H1 (cell line): ENCODE measurements around the gene TPBGL. TPM values are rescaled to one million over a fixed set of nuclear protein-coding genes. Genes with fewer than 3 reads are reported as not detected.

Experiments used
- CHD1 ChIP-seq: IDR thresholded peaks from 2 replicates; pipeline ENCODE4 v1.6.1; 2012; ENCODE audit warnings: low read depth, low read length, improper control_type of control experiment
- EP300 ChIP-seq, 2 experiments: IDR thresholded peaks; 1 replicate in 1 of 2; 2 replicates in 1 of 2; pipeline ENCODE4 v1.6.1; 2011 to 2012; ENCODE audit warnings: low read depth in 2 of 2, low read length in 2 of 2, mild to moderate bottlenecking in 2 of 2, borderline replicate concordance in 1 of 2, inconsistent platforms in 1 of 2, moderate library complexity in 1 of 2
- FOSL1 ChIP-seq: IDR thresholded peaks from 2 replicates; pipeline ENCODE4 v1.6.1; 2011; ENCODE audit warnings: mild to moderate bottlenecking, low read depth, low read length, moderate library complexity; ENCODE audit not compliant: insufficient read depth
- KDM1A ChIP-seq: fragments of 200-600, 300-600 bp; sonication (generic); IDR thresholded peaks from 2 replicates; pipeline ENCODE4 v1.7.1; 2016; ENCODE audit warnings: mild to moderate bottlenecking, low read length, borderline replicate concordance
- SUZ12 ChIP-seq: fragments of 200-600 bp; sonication (generic); IDR thresholded peaks from 2 replicates; pipeline ENCODE4 v1.6.1; 2012; ENCODE audit warnings: mild to moderate bottlenecking, inconsistent platforms, low read length, moderate library complexity, mixed read lengths
- TAF1 ChIP-seq: IDR thresholded peaks from 2 replicates; pipeline ENCODE4 v1.6.1; 2011; ENCODE audit warnings: mild to moderate bottlenecking, low read depth, low read length
- TCF12 ChIP-seq: IDR thresholded peaks from 2 replicates; pipeline ENCODE4 v1.6.1; 2011; ENCODE audit warnings: low read depth, mild to moderate bottlenecking, low read length
- TEAD4 ChIP-seq: IDR thresholded peaks from 2 replicates; pipeline ENCODE4 v1.6.1; 2012; ENCODE audit warnings: low read depth, low read length, inconsistent platforms, mixed read lengths
- polyA plus RNA-seq, 7 experiments: library from polyadenylated mRNA; depleted of rRNA in 3 of 7; stranded (reverse) in 5 of 7; unstranded in 2 of 7; fragments of >200 nt in 5 of 7; fragments of 200-250 nt in 2 of 7; gene quantifications; 1 replicate in 5 of 7; 2 replicates in 1 of 7; 4 replicates in 1 of 7; pipeline versions ENCODE4 v1.2.1 to v1.2.3, GENCODE V29; 2011 to 2013; ENCODE audit warnings: missing spikeins in 2 of 7, mixed read lengths in 2 of 7
- total RNA-seq: library from RNA; stranded (reverse); fragmentation: NEBNext Ultra II Directional; extraction: Animal tissue kit (Norgen Biotek cat#: 25700); gene quantifications from 2 replicates; pipeline ENCODE4 v1.2.1, GENCODE V29; 2021
- TF ChIP-seq, protein P1 (sequence below): fragments of 300-600 bp; sonication (generic); IDR thresholded peaks from 2 replicates; pipeline ENCODE4 v1.7.1; 2012; ENCODE audit warnings: low read length, moderate library complexity, mild to moderate bottlenecking, inconsistent platforms; ENCODE audit not compliant: insufficient replicate concordance
- TF ChIP-seq, protein P2 (sequence below): IDR thresholded peaks from 2 replicates; pipeline ENCODE4 v1.6.1; 2012; ENCODE audit warnings: inconsistent platforms

TPBGL gene
- total and polyA plus RNA-seq, 2 of the 8 experiments (the other 6 are each of a cell fraction or from before 2014, with no cell fraction given): 0.26 to 0.37 TPM

DNA sequence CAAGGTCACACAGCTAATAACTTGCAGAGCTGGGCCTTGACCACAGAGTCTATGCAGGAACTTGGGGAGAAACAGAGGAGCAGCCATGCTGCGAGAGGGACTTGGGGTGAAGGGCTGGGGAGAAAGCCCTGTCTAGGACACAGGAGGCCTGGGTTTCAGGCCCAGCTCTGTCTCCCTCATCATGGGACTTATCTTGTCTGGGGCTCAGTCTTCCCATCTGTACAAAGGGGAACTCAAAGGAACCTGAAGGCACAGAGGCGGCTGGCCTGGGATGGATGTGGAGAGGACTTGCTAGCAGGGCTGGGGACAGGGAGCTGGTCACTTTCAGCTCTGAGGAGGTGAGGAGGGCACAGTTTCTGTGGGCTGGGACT lies 36.9 kb upstream of the TPBGL start (continued):
- TF ChIP-seq, protein P1, sequence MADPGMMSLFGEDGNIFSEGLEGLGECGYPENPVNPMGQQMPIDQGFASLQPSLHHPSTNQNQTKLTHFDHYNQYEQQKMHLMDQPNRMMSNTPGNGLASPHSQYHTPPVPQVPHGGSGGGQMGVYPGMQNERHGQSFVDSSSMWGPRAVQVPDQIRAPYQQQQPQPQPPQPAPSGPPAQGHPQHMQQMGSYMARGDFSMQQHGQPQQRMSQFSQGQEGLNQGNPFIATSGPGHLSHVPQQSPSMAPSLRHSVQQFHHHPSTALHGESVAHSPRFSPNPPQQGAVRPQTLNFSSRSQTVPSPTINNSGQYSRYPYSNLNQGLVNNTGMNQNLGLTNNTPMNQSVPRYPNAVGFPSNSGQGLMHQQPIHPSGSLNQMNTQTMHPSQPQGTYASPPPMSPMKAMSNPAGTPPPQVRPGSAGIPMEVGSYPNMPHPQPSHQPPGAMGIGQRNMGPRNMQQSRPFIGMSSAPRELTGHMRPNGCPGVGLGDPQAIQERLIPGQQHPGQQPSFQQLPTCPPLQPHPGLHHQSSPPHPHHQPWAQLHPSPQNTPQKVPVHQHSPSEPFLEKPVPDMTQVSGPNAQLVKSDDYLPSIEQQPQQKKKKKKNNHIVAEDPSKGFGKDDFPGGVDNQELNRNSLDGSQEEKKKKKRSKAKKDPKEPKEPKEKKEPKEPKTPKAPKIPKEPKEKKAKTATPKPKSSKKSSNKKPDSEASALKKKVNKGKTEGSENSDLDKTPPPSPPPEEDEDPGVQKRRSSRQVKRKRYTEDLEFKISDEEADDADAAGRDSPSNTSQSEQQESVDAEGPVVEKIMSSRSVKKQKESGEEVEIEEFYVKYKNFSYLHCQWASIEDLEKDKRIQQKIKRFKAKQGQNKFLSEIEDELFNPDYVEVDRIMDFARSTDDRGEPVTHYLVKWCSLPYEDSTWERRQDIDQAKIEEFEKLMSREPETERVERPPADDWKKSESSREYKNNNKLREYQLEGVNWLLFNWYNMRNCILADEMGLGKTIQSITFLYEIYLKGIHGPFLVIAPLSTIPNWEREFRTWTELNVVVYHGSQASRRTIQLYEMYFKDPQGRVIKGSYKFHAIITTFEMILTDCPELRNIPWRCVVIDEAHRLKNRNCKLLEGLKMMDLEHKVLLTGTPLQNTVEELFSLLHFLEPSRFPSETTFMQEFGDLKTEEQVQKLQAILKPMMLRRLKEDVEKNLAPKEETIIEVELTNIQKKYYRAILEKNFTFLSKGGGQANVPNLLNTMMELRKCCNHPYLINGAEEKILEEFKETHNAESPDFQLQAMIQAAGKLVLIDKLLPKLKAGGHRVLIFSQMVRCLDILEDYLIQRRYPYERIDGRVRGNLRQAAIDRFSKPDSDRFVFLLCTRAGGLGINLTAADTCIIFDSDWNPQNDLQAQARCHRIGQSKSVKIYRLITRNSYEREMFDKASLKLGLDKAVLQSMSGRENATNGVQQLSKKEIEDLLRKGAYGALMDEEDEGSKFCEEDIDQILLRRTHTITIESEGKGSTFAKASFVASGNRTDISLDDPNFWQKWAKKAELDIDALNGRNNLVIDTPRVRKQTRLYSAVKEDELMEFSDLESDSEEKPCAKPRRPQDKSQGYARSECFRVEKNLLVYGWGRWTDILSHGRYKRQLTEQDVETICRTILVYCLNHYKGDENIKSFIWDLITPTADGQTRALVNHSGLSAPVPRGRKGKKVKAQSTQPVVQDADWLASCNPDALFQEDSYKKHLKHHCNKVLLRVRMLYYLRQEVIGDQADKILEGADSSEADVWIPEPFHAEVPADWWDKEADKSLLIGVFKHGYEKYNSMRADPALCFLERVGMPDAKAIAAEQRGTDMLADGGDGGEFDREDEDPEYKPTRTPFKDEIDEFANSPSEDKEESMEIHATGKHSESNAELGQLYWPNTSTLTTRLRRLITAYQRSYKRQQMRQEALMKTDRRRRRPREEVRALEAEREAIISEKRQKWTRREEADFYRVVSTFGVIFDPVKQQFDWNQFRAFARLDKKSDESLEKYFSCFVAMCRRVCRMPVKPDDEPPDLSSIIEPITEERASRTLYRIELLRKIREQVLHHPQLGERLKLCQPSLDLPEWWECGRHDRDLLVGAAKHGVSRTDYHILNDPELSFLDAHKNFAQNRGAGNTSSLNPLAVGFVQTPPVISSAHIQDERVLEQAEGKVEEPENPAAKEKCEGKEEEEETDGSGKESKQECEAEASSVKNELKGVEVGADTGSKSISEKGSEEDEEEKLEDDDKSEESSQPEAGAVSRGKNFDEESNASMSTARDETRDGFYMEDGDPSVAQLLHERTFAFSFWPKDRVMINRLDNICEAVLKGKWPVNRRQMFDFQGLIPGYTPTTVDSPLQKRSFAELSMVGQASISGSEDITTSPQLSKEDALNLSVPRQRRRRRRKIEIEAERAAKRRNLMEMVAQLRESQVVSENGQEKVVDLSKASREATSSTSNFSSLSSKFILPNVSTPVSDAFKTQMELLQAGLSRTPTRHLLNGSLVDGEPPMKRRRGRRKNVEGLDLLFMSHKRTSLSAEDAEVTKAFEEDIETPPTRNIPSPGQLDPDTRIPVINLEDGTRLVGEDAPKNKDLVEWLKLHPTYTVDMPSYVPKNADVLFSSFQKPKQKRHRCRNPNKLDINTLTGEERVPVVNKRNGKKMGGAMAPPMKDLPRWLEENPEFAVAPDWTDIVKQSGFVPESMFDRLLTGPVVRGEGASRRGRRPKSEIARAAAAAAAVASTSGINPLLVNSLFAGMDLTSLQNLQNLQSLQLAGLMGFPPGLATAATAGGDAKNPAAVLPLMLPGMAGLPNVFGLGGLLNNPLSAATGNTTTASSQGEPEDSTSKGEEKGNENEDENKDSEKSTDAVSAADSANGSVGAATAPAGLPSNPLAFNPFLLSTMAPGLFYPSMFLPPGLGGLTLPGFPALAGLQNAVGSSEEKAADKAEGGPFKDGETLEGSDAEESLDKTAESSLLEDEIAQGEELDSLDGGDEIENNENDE: no peak
- TF ChIP-seq TAF1 (no peak), TEAD4 (no peak), SUZ12 (no peak), FOSL1 (no peak), EP300 (IDR thresholded peaks at IDR 0.05; ENCODE audit: borderline replicate concordance in 1 of 2, low read depth in 2 of 2, low read length in 2 of 2) (no peak), KDM1A (no peak), TCF12 (no peak), CHD1 (no peak)
- TF ChIP-seq, protein P2, sequence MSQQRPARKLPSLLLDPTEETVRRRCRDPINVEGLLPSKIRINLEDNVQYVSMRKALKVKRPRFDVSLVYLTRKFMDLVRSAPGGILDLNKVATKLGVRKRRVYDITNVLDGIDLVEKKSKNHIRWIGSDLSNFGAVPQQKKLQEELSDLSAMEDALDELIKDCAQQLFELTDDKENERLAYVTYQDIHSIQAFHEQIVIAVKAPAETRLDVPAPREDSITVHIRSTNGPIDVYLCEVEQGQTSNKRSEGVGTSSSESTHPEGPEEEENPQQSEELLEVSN: no peak
